Measurements from ENCODE around the gene ANXA11. TPM values are rescaled to one million over a fixed set of nuclear protein-coding genes. Genes with fewer than 3 reads are reported as not detected.
"Not testable (repeated sequence)": the region's sequence is repeated elsewhere in the genome, so short reads cannot be mapped to it uniquely, and the experiment has no call there.

The ANXA11 gene
- total RNA-seq, 2 experiments from 2014 or later = 237 to 242 TPM

- Mint-ChIP-seq H3K4me3 (peak overlapping the region; percentile 91), H3K27ac (peak overlapping the region; percentile 91), H3K9me3 (no peaks in the 10 kb centered on the region), H3K36me3 (peaks cover 18% of the 10 kb centered on the region), H3K27me3 (no peaks in the 10 kb centered on the region), H3K4me1 (ENCODE audit: low read depth) (peaks cover 49% of the 10 kb centered on the region)
- ChIA-PET CTCF (interaction anchor here (1.0 to 5.5 kb wide), 7 partner anchors 13 to 61 kb away, joined by 3 to 44 read pairs (median 6); no protein-coding TSS in a partner anchor), POLR2A (interaction anchor here (0.6 to 5.0 kb wide), 5 partner anchors 11 to 17 kb away, joined by 3 to 52 read pairs (median 4); no protein-coding TSS in a partner anchor)
- peak; percentile 50 for DNase-seq
- intact Hi-C loops (cut with micrococcal nuclease) = loop anchor here (1.0 to 10.0 kb wide), 5 partner anchors 9 to 860 kb away; partner anchors contain the start of genes PPIF and ZCCHC24
These were observed 460 bp downstream of the ANXA11 start for GRCh38 chr10:80204677-80205476.

GRCh38 chr10:80203835-80204676 lies 1.3 kb downstream of the ANXA11 start:
- ChIA-PET CTCF (interaction anchor here (0.6 to 5.5 kb wide), 12 partner anchors 10 to 829 kb away, joined by 3 to 44 read pairs (median 5); no protein-coding TSS in a partner anchor), POLR2A (interaction anchor here (0.5 to 5.0 kb wide), 8 partner anchors 13 to 961 kb away, joined by 3 to 52 read pairs (median 4); partner anchors contain the start of gene TMEM254)
- intact Hi-C loops (cut with micrococcal nuclease) = loop anchor here (1.0 to 10.0 kb wide), 8 partner anchors 8 to 859 kb away; partner anchors contain the start of genes PPIF and ZCCHC24
- Mint-ChIP-seq H3K9me3 (no peaks in the 10 kb centered on the region), H3K36me3 (peaks cover 18% of the 10 kb centered on the region), H3K27ac (peak overlapping the region; percentile 91), H3K4me3 (peak overlapping the region; percentile 91), H3K4me1 (ENCODE audit: low read depth) (peaks cover 52% of the 10 kb centered on the region), H3K27me3 (no peaks in the 10 kb centered on the region)
- DNase-seq = peak; percentile 45

GRCh38 chr10:80202934-80203834 lies 2.2 kb downstream of the ANXA11 start:
- CTCF ChIA-PET = interaction anchor here (0.8 to 5.5 kb wide), 10 partner anchors 9 to 829 kb away, joined by 3 to 44 read pairs (median 6); no protein-coding TSS in a partner anchor
- no peaks in the 10 kb centered on the region for H3K9me3 Mint-ChIP-seq
- POLR2A ChIA-PET = interaction anchor here (0.5 to 5.0 kb wide), 7 partner anchors 8 to 960 kb away, joined by 3 to 52 read pairs (median 3); partner anchors contain the start of gene TMEM254

GRCh38 chr10:80202530-80202929 lies 2.8 kb downstream of the ANXA11 start:
- Mint-ChIP-seq H3K36me3 (peaks cover 18% of the 10 kb centered on the region), H3K27ac (peak overlapping the region; percentile 91), H3K4me1 (ENCODE audit: low read depth) (peaks cover 62% of the 10 kb centered on the region), H3K4me3 (peak overlapping the region; percentile 91)
- CTCF ChIA-PET = interaction anchor here (1.5 to 5.5 kb wide), 6 partner anchors 8 to 828 kb away, joined by 4 to 44 read pairs (median 12); no protein-coding TSS in a partner anchor
- not testable (repeated sequence) for DNase-seq, H3K27me3 Mint-ChIP-seq, H3K9me3 Mint-ChIP-seq
- POLR2A ChIA-PET = interaction anchor here (0.7 to 5.0 kb wide), 2 partner anchors 8 to 15 kb away, joined by 3 to 52 read pairs; no protein-coding TSS in a partner anchor
- intact Hi-C loops (cut with micrococcal nuclease) = loop anchor here (2.0 to 10.0 kb wide), 4 partner anchors 20 to 858 kb away; partner anchors contain the start of gene PPIF

More at GRCh38 chr10:80202934-80203834, 2.2 kb downstream of the ANXA11 start:
- H3K4me3 Mint-ChIP-seq = peak overlapping the region; percentile 91
- H3K36me3 Mint-ChIP-seq = peaks cover 18% of the 10 kb centered on the region
- intact Hi-C loops (cut with micrococcal nuclease) = loop anchor here (1.0 to 10.0 kb wide), 6 partner anchors 16 to 858 kb away; partner anchors contain the start of gene PPIF
- peaks cover 58% of the 10 kb centered on the region for H3K4me1 Mint-ChIP-seq (ENCODE audit: low read depth)
- H3K27ac Mint-ChIP-seq = peak overlapping the region; percentile 91
- H3K27me3 Mint-ChIP-seq = no peaks in the 10 kb centered on the region
- peak; percentile 87 for DNase-seq

GRCh38 chr10:80201608-80202141 lies 3.7 kb downstream of the ANXA11 start:
- peak; percentile 28 for DNase-seq
- ChIA-PET POLR2A (interaction anchor here (5.0 kb wide), 1 partner anchor 14 kb away, joined by 52 read pairs; no protein-coding TSS in a partner anchor), CTCF (interaction anchor here (1.8 to 5.5 kb wide), 3 partner anchors 14 to 827 kb away, joined by 5 to 44 read pairs (median 32); no protein-coding TSS in a partner anchor)
- Mint-ChIP-seq H3K4me1 (ENCODE audit: low read depth) (peaks cover 71% of the 10 kb centered on the region), H3K27me3 (no peaks in the 10 kb centered on the region), H3K4me3 (peak overlapping the region; percentile 43), H3K9me3 (no peaks in the 10 kb centered on the region), H3K36me3 (peaks cover 18% of the 10 kb centered on the region), H3K27ac (peak overlapping the region; percentile 91)
- intact Hi-C loops (cut with micrococcal nuclease) = loop anchor here (2.0 to 10.0 kb wide), 4 partner anchors 21 to 857 kb away; partner anchors contain the start of gene PPIF

- Mint-ChIP-seq H3K27me3 (no peaks in the 10 kb centered on the region), H3K4me3 (no peak overlapping the region), H3K27ac (peak overlapping the region; percentile 91), H3K9me3 (no peaks in the 10 kb centered on the region), H3K36me3 (peaks cover 23% of the 10 kb centered on the region), H3K4me1 (ENCODE audit: low read depth) (peaks cover 72% of the 10 kb centered on the region)
- CTCF ChIA-PET = interaction anchor here (5.5 kb wide), 1 partner anchor 13 kb away, joined by 44 read pairs; no protein-coding TSS in a partner anchor
- POLR2A ChIA-PET = no interaction called here
- intact Hi-C loops (cut with micrococcal nuclease) = loop anchor here (5.0 to 10.0 kb wide), 3 partner anchors 56 to 856 kb away; partner anchors contain the start of gene PPIF
- no peak for DNase-seq
These were observed 4.7 kb downstream of the ANXA11 start for GRCh38 chr10:80200687-80201086.

GRCh38 chr10:80200259-80200658 lies 5.1 kb downstream of the ANXA11 start:
- ChIA-PET CTCF (interaction anchor here (5.5 kb wide), 1 partner anchor 12 kb away, joined by 44 read pairs; no protein-coding TSS in a partner anchor), POLR2A (no interaction called here)
- Mint-ChIP-seq H3K27me3 (no peaks in the 10 kb centered on the region), H3K4me3 (no peak overlapping the region), H3K4me1 (ENCODE audit: low read depth) (peaks cover 76% of the 10 kb centered on the region), H3K9me3 (no peaks in the 10 kb centered on the region), H3K27ac (peak overlapping the region; percentile 29), H3K36me3 (peaks cover 26% of the 10 kb centered on the region)
- intact Hi-C loops (cut with micrococcal nuclease) = loop anchor here (5.0 to 10.0 kb wide), 3 partner anchors 55 to 855 kb away; partner anchors contain the start of gene PPIF
- no peak for DNase-seq

GRCh38 chr10:80199828-80200227 lies 5.5 kb downstream of the ANXA11 start:
- H3K36me3 Mint-ChIP-seq = peaks cover 26% of the 10 kb centered on the region
- H3K9me3 Mint-ChIP-seq = no peaks in the 10 kb centered on the region
- no peak for DNase-seq
- no peak overlapping the region for H3K27ac Mint-ChIP-seq
- no peaks in the 10 kb centered on the region for H3K27me3 Mint-ChIP-seq
- ChIA-PET POLR2A (no interaction called here), CTCF (interaction anchor here (5.5 kb wide), 1 partner anchor 12 kb away, joined by 44 read pairs; no protein-coding TSS in a partner anchor)
- H3K4me3 Mint-ChIP-seq = no peak overlapping the region
- intact Hi-C loops (cut with micrococcal nuclease) = loop anchor here (5.0 to 10.0 kb wide), 3 partner anchors 55 to 855 kb away; partner anchors contain the start of gene PPIF
- H3K4me1 Mint-ChIP-seq (ENCODE audit: low read depth) = peaks cover 81% of the 10 kb centered on the region

GRCh38 chr10:80197972-80198916 lies 7.1 kb downstream of the ANXA11 start:
- no peaks in the 10 kb centered on the region for H3K9me3 Mint-ChIP-seq
- peak overlapping the region; percentile 43 for H3K27ac Mint-ChIP-seq
- no peak overlapping the region for H3K4me3 Mint-ChIP-seq
- peaks cover 23% of the 10 kb centered on the region for H3K36me3 Mint-ChIP-seq
- intact Hi-C loops (cut with micrococcal nuclease) = no loop called here
- ChIA-PET CTCF (interaction anchor here (1.3 to 3.0 kb wide), 2 partner anchors 10 to 24 kb away, joined by 3 to 13 read pairs; no protein-coding TSS in a partner anchor), POLR2A (no interaction called here)
- no peaks in the 10 kb centered on the region for H3K27me3 Mint-ChIP-seq
- H3K4me1 Mint-ChIP-seq (ENCODE audit: low read depth) = peaks cover 87% of the 10 kb centered on the region
- no peak for DNase-seq
